Activated naive CD8-positive, alpha-beta T cell treated with anti-CD3 and anti-CD28 coated beads for 36 hours (primary cell): ENCODE results near the gene GOLGA7B. TPM values are rescaled to one million over a fixed set of nuclear protein-coding genes. Genes with fewer than 3 reads are reported as not detected.
"Not testable (repeated sequence)": the region's sequence is repeated elsewhere in the genome, so short reads cannot be mapped to it uniquely, and the experiment has no call there.

ENCODE experiments used
- DNase-seq: peaks from one replicate; pipeline ENCODE4 v3.0.0; 2021
- H3K27ac Mint-ChIP-seq: one replicate; pipeline ENCODE4 v1.8.0; 2022; ENCODE audit warnings: mild to moderate bottlenecking, moderate library complexity, mixed read lengths
- H3K27me3 Mint-ChIP-seq: one replicate; pipeline ENCODE4 v1.8.0; 2022; ENCODE audit warnings: mild to moderate bottlenecking, mixed read lengths
- H3K36me3 Mint-ChIP-seq: one replicate; pipeline ENCODE4 v1.8.0; 2021; ENCODE audit warnings: mild to moderate bottlenecking, mixed read lengths
- H3K4me1 Mint-ChIP-seq: one replicate; pipeline ENCODE4 v1.8.0; 2021; ENCODE audit warnings: mixed read lengths
- H3K4me3 Mint-ChIP-seq: one replicate; pipeline ENCODE4 v1.8.0; 2022; ENCODE audit warnings: mild to moderate bottlenecking, moderate library complexity, mixed read lengths
- H3K9me3 Mint-ChIP-seq: one replicate; pipeline ENCODE4 v1.8.0; 2022; ENCODE audit warnings: mixed read lengths
- total RNA-seq, 2 experiments: library from RNA; stranded (reverse); gene quantifications; one replicate each; pipeline ENCODE4 v1.2.3, GENCODE V29; 2021

The GOLGA7B gene
- total RNA-seq, 2 experiments from 2014 or later = 0.80 to 0.90 TPM

DNA sequence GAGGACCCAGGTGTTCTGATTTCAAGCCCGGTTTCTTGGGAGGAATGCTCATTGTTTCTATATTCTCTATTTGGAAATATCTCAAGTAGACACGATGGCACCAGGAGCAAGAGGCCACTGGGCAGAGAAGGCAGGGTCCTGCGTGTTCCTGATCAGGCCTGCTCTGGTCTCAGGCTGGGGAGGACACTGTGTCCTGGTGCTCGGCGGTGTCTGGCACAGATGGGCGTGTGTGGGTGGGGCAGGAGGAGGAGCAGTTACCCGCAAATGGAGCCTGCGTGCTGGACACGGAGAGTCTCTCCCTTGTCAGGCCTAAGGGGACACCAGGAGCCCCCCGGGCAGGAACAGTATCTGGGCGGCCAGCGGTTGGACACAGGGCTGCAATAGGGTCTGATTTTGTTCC, 25.9 kb upstream of the GOLGA7B start:
- Mint-ChIP-seq H3K4me1 (peaks cover 6% of the 10 kb centered on the region), H3K9me3 (no peaks in the 10 kb centered on the region), H3K4me3 (no peak overlapping the region), H3K27ac (no peak overlapping the region), H3K27me3 (no peaks in the 10 kb centered on the region), H3K36me3 (no peaks in the 10 kb centered on the region)
- no peak for DNase-seq

DNA sequence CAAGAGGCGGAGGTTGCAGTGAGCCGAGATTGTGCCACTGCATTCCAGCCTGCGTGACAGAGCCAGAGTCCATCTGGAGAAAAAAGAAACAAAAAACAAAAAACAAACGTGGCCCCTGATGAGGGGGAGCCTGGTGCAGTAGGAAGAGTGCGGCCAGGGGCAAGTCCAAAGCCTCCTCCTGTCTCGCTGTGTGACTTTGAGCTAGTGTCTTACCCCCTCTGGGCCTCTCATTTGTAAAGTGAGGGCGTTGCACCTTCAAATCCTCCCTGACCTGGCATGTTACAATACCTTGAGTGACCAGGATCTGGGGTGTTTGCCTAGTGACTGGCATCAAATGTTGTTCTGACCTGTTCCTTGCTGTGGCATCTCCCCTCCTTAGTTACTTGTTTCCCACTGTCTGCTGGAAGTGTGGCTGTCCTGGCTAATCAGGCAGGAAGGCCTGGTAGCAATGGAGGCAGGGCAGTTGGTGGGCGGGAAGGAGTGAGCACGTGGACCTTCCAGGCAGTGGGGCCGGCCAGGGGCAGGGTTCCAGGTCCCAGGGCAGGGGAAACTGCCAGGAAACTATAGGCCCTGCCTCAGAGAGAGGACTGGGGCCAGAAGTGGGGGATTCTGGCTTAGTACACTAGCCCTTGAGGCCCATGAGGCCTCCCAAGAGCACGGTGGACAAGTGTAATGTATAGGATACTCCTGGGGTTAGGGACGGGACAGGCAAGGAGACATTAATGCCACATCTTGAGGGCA, 24.5 kb upstream of the GOLGA7B start:
- H3K4me3 Mint-ChIP-seq = no peak overlapping the region
- H3K9me3 Mint-ChIP-seq = no peaks in the 10 kb centered on the region
- H3K27ac Mint-ChIP-seq = no peak overlapping the region
- H3K4me1 Mint-ChIP-seq = peaks cover 16% of the 10 kb centered on the region
- no peaks in the 10 kb centered on the region for H3K36me3 Mint-ChIP-seq
- no peak for DNase-seq
- H3K27me3 Mint-ChIP-seq = no peaks in the 10 kb centered on the region

DNA sequence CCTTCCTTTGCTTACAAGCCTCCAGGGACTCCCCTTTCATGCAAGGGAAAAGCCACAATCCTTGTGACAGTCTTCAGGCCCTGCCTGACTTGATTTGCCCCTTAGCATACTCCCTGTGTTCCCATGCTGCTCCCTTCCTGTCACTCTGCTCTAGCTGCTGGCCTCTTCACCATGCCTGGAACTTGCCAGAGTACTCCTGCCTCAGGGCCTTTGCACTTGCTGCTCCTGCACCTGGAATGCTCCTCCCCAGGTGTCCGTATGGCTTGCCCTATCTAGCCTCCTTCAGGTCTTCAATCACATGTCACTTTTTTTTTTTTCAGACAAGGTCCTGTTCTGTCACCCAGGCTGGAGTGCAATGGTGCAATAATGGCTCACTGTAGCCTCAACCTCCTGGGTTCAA, 22.8 kb upstream of the GOLGA7B start:
- no peak for DNase-seq
- Mint-ChIP-seq H3K27me3 (no peaks in the 10 kb centered on the region), H3K4me3 (no peak overlapping the region), H3K9me3 (no peaks in the 10 kb centered on the region), H3K4me1 (peaks cover 20% of the 10 kb centered on the region), H3K27ac (no peak overlapping the region), H3K36me3 (no peaks in the 10 kb centered on the region)

DNA sequence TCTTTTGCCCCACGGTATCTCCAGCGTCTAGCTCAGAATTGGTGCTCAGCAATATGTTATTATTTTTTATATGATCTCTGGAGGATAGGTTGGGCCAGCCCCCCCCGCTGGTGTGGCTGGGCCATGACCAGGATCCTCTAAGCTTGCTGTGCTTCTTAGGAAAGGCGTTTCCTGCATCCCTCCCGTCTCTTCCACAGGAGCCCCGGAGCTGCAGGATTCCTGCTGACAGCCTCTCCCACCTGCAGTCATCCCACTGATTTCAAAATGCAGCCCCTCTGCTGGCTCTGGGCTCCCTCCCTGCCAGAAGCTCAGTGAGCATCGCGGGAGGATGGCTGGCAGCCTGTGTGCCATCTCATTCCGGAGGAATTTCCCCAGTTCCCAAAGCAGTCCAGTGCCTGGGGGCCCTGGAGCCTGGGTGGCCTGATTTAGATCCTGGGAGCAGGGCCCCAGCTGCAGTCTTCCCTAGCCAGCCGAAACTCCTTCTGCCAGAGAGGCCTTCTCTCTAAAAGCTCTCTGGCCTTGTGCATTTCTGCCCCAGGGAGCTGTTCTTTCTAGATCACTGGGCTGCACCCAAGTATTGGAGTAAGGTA, 21.8 kb upstream of the GOLGA7B start:
- Mint-ChIP-seq H3K4me3 (no peak overlapping the region), H3K27me3 (no peaks in the 10 kb centered on the region), H3K4me1 (peaks cover 20% of the 10 kb centered on the region), H3K9me3 (no peaks in the 10 kb centered on the region), H3K27ac (no peak overlapping the region), H3K36me3 (no peaks in the 10 kb centered on the region)
- no peak for DNase-seq

DNA sequence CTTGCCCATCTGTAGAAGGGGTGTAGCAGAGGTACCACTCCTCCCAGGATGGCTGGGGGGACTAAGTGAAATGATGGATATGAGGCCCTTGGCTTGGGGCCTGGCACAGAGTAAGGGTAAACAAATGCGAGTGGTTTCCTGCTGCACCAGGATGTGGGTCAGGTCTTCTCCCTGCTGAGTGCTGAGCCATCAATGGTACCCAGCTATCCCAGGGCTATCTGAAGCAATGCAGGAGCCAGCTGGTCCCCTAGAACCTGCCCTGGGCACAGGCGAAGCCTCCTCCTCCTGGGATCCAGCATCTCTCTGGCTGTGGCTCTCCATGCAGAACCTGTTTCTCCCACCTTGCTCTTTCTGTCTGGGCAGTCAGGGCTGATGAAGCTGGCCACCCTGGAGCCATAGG, 20.9 kb upstream of the GOLGA7B start:
- Mint-ChIP-seq H3K4me3 (no peak overlapping the region), H3K27me3 (no peaks in the 10 kb centered on the region), H3K4me1 (peaks cover 20% of the 10 kb centered on the region), H3K27ac (no peak overlapping the region), H3K36me3 (no peaks in the 10 kb centered on the region), H3K9me3 (no peaks in the 10 kb centered on the region)
- DNase-seq = no peak

DNA sequence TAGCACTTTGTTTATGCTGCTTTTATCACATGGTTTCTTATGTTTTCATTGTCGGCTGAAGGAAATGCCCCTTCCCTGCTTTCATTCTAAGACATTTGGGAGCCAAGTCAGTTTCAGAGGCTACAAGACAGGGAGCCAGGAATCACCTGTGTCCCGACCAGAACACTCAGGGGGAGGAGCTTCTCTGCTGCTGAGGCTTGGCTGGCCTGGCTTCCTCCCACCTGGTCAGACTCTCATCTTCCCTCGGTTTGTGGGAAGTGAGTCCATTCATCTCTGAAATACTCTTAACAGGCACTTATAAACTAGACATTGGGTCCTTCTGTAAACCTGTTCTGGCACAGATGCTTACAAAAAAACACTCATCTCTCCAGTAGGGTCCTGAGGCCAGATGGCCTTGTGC, 19.6 kb upstream of the GOLGA7B start:
- Mint-ChIP-seq H3K27ac (no peak overlapping the region), H3K9me3 (no peaks in the 10 kb centered on the region), H3K36me3 (no peaks in the 10 kb centered on the region), H3K4me3 (no peak overlapping the region), H3K4me1 (peaks cover 20% of the 10 kb centered on the region), H3K27me3 (no peaks in the 10 kb centered on the region)
- DNase-seq = no peak

DNA sequence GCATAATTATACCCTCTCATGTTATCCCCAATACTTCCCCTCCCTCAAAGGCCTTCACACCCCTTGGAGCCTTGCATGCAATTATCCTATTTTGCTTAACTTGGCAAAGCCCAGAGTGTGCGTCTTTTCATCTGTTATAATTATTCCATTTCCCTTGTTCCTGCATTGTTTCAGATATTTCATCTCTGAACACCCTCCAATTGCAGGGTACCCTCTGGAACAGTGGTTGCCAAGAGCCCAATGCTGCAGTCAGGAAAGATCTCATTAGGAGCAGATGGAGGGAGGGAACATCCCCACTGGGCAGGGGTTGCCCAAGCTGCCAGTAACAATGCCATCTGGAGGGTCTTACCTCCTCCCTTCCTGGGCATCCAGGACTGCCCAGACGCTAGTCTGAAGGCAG, 18.4 kb upstream of the GOLGA7B start:
- Mint-ChIP-seq H3K4me1 (peaks cover 20% of the 10 kb centered on the region), H3K36me3 (peaks cover 6% of the 10 kb centered on the region), H3K27me3 (no peaks in the 10 kb centered on the region), H3K4me3 (no peak overlapping the region), H3K27ac (no peak overlapping the region), H3K9me3 (peaks cover 5% of the 10 kb centered on the region)
- DNase-seq = no peak

DNA sequence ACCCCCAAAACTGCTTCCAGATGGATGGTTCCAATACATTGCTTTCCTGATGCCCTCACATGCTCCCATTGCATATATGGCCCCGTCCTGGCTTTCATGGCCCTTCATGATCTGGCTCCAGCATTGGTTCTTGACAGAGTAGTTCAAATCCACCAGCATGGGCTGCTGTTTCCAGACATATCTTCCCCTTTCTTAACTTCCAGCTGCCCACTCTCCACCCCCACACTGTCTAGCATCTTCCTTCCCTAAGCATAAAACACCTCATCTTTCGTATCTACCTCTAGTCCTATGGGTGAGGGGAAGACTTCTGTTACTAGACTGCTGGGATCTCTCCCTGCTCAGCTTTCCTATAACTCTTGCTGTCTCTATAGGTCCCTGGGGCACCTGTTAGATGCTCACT, 13.2 kb upstream of the GOLGA7B start:
- no peak overlapping the region for H3K4me3 Mint-ChIP-seq
- H3K4me1 Mint-ChIP-seq = peaks cover 11% of the 10 kb centered on the region
- no peak overlapping the region for H3K27ac Mint-ChIP-seq
- H3K36me3 Mint-ChIP-seq = peaks cover 11% of the 10 kb centered on the region
- H3K9me3 Mint-ChIP-seq = peaks cover 7% of the 10 kb centered on the region
- no peaks in the 10 kb centered on the region for H3K27me3 Mint-ChIP-seq
- no peak for DNase-seq

DNA sequence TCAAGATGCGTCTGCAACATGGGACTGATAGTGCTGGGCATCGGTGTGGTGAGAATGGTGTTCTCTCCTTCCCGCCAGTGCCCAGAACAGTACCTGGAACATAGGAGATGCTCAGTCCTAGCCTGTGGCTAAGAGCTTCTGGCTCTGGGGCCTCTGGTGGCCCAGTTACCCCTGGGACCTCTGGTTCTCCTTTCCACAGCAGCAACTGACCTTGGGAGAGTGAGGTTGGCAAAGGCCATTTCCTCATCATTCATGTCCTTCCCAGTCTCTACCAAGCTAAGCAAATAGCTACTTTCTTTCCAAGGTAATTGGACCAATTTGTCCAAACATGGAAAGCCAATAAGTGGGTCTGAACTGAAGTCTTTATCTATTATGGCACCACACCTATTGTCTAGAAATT, 11.6 kb upstream of the GOLGA7B start:
- Mint-ChIP-seq H3K4me3 (no peak overlapping the region), H3K27me3 (peaks cover 4% of the 10 kb centered on the region), H3K4me1 (peaks cover 14% of the 10 kb centered on the region), H3K27ac (no peak overlapping the region), H3K9me3 (peaks cover 8% of the 10 kb centered on the region), H3K36me3 (peaks cover 11% of the 10 kb centered on the region)
- DNase-seq = no peak

DNA sequence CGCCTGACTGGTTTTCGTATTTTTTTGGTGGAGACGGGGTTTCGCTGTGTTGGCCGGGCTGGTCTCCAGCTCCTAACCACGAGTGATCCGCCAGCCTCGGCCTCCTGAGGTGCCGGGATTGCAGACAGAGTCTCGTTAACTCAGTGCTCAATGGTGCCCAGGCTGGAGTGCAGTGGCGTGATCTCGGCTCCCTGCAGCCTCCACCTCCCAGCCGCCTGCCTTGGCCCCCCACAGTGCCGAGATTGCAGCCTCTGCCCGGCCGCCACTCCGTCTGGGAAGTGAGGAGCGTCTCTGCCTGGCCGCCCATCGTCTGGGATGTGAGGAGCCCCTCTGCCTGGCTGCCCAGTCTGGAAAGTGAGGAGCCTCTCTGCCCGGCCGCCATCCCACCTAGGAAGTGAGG, 8.5 kb upstream of the GOLGA7B start:
- not testable (repeated sequence) for H3K9me3 Mint-ChIP-seq, H3K27ac Mint-ChIP-seq, H3K36me3 Mint-ChIP-seq, H3K4me3 Mint-ChIP-seq, H3K27me3 Mint-ChIP-seq, DNase-seq
- H3K4me1 Mint-ChIP-seq = peaks cover 14% of the 10 kb centered on the region

DNA sequence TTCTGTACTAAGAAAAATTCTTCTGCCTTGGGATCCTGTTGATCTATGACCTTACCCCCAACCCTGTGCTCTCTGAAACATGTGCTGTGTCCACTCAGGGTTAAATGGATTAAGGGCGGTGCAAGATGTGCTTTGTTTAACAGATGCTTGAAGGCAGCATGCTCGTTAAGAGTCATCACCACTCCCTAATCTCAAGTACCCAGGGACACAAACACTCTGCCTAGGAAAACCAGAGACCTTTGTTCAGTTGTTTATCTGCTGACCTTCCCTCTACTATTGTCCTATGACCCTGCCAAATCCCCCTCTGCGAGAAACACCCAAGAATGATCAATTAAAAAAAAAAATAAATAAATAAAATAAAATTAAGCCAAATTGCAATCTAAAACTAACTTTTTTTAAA, 7.5 kb upstream of the GOLGA7B start:
- not testable (repeated sequence) for DNase-seq, H3K4me3 Mint-ChIP-seq, H3K36me3 Mint-ChIP-seq, H3K27me3 Mint-ChIP-seq, H3K27ac Mint-ChIP-seq, H3K9me3 Mint-ChIP-seq
- H3K4me1 Mint-ChIP-seq = peaks cover 14% of the 10 kb centered on the region

DNA sequence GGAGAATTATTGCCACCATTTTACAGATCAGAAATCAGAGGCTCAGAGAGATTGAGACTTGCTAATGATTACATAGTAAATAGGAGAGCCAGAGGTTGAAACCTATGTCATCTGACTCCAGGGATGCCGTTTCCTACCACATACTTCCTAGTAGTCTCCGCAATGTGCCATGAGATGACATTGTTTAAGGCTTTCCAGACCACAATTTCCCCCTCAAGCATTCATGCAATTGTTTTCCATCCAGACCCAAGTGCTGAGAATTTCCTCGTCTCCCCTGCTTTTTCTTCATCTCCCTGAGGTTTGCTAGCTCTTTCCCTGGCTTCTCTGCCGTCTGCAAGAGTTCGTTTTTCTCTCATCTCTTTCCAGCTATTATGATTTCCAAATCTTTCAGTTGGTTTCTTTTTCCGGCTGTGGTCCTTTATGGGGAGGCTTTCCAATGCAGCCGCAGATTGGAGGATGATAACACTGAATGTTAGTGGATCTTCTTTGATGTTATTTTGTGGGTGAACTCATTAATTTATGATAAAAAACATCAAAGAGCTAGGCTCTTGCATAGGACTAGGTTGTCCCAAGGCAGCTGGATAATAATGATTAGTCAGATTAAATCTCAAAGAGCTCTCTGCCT, 6.9 kb upstream of the GOLGA7B start:
- DNase-seq = no peak
- H3K36me3 Mint-ChIP-seq = no peaks in the 10 kb centered on the region
- H3K27ac Mint-ChIP-seq = no peak overlapping the region
- H3K9me3 Mint-ChIP-seq = peaks cover 2% of the 10 kb centered on the region
- peaks cover 4% of the 10 kb centered on the region for H3K27me3 Mint-ChIP-seq
- no peak overlapping the region for H3K4me3 Mint-ChIP-seq
- H3K4me1 Mint-ChIP-seq = peaks cover 14% of the 10 kb centered on the region

DNA sequence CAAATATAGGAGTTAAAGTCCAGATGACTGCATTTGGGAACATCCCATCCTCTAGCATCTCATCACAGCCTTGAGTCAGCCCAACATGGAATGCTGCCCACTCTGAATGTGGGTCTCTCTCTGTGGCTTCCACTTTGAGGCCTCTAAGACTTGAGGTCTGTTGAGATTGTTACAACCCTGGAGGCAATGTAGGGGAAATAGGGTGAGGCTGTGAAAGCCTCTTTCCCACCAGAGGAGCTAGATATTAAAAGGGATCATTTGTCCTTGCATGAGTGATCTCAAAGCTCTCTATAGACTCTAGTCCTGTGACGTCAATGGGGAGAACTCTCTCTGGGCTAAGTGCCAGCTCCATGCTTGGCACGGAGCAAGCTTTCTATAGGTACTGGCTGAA, 6.4 kb upstream of the GOLGA7B start:
- no peak overlapping the region for H3K4me3 Mint-ChIP-seq
- DNase-seq = no peak
- H3K27ac Mint-ChIP-seq = no peak overlapping the region
- peaks cover 2% of the 10 kb centered on the region for H3K9me3 Mint-ChIP-seq
- peaks cover 14% of the 10 kb centered on the region for H3K4me1 Mint-ChIP-seq
- peaks cover 4% of the 10 kb centered on the region for H3K27me3 Mint-ChIP-seq
- H3K36me3 Mint-ChIP-seq = no peaks in the 10 kb centered on the region

DNA sequence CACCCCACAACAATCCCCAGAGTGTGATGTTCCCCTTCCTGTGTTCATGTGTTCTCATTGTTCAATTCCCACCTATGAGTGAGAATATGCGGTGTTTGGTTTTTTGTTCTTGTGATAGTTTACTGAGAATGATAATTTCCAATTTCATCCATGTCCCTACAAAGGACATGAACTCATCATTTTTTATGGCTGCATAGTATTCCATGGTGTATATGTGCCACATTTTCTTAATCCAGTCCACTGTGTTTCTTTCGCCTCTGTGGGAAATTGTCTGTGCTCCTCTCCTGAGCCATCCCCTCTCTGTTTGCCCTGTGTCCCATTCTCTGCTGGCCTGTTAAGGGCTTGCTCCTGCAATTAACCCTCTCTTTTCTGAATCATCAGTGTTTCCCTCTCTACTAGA, 5.7 kb upstream of the GOLGA7B start:
- H3K36me3 Mint-ChIP-seq, H3K27me3 Mint-ChIP-seq, DNase-seq, H3K9me3 Mint-ChIP-seq, H3K4me3 Mint-ChIP-seq, H3K27ac Mint-ChIP-seq: not testable (repeated sequence)
- peaks cover 16% of the 10 kb centered on the region for H3K4me1 Mint-ChIP-seq

DNA sequence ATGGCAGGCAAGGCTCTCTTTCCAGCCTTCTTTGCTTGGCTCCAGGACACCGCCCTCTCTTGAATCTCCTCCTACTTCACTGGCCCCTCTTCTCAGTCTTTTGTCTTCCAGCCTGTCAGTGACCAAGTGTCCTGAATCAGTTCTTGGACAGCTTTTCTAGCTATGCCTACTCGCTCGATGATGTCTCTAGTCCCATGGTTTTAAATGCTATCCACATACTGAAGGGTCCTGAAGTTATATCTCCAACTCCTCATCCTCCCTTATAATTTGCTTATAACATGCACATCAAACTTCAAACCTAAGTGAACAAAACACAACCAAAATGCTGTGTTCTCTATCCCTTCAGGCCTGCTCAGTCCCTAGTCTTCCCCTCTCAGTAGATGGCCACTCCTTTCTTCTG, 5.0 kb upstream of the GOLGA7B start:
- Mint-ChIP-seq H3K27ac (no peak overlapping the region), H3K27me3 (peaks cover 4% of the 10 kb centered on the region), H3K4me1 (peaks cover 19% of the 10 kb centered on the region), H3K4me3 (no peak overlapping the region), H3K36me3 (no peaks in the 10 kb centered on the region), H3K9me3 (peaks cover 2% of the 10 kb centered on the region)
- no peak for DNase-seq
